Skin of body (tissue), 2 donors: ENCODE data around the gene VEGFA. TPM values are rescaled to one million over a fixed set of nuclear protein-coding genes. Genes with fewer than 3 reads are reported as not detected.

ENCODE experiments used
- DNase-seq: peaks from one replicate; lab custom pipeline; 2025; lab: John Stamatoyannopoulos, UW
- total RNA-seq: library from RNA; depleted of rRNA; stranded (reverse); fragments of >200 nt; gene quantifications from one replicate; pipeline ENCODE4 v1.2.3, GENCODE V29; 2014

The VEGFA gene
- total RNA-seq, 1 donor from 2014 or later: 141 TPM

GRCh38 chr6:43784049-43784855, 14.2 kb downstream of the VEGFA start:
- DNase-seq: no peak

DNA sequence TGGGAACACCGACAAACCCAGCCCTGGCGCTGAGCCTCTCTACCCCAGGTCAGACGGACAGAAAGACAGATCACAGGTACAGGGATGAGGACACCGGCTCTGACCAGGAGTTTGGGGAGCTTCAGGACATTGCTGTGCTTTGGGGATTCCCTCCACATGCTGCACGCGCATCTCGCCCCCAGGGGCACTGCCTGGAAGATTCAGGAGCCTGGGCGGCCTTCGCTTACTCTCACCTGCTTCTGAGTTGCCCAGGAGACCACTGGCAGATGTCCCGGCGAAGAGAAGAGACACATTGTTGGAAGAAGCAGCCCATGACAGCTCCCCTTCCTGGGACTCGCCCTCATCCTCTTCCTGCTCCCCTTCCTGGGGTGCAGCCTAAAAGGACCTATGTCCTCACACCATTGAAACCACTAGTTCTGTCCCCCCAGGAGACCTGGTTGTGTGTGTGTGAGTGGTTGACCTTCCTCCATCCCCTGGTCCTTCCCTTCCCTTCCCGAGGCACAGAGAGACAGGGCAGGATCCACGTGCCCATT, 15.3 kb downstream of the VEGFA start:
- no peak for DNase-seq

- DNase-seq: no peak
Measured at GRCh38 chr6:43785904-43786303, 15.9 kb downstream of the VEGFA start.

DNA sequence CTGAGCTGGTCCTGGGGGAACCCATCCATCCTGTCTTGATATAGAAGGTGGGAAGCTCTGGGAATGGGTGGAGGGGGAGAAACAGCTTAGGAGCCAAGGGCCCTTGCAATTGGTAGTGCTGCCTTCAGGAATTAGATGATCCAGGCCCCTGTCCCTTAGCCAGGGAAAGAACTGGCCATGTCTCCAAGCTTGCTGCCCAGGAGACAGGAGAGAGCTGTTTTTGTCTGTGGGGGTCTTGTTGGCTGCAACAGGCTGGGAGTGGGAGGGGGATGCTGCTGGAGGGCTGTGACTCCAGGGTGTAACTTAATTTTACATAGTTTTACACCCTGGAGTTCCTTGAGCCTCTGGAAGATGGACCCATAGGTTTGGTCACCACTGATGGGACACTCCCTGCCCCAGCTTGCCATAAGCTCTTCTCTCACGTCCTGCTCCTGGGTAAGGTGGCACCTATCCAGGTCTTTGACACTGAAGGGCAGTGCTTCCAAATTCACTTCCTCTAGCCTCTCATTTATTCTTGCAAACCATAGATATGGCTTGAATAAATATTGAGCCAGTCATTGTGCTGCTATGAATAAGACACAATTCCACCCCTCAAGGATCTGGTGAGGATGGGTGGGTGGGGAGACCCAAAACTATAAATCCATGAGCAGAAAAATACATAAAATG, 16.8 kb downstream of the VEGFA start:
- no peak for DNase-seq

DNA sequence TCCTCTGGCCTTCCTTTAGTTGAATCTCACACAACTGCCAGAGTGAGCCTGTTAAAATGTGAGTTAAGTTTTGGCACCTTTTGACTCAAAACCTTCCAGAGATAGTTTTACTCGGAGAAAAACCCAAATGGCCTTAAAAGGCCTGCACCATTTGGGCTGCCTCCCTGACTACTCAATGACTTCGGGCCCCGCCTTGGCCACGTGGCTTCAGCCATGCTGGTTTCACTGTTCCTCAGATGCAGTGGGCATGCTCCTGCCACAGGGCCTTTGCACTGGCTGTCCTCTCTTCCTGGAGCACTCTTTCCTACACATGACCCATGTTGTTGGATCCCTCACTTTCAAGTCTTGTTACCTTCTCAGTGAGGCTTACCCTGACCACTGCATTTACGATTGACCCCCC, 18.3 kb downstream of the VEGFA start:
- no peak for DNase-seq

- no peak for DNase-seq
Measured at GRCh38 chr6:43789447-43789846, 19.4 kb downstream of the VEGFA start.

DNA sequence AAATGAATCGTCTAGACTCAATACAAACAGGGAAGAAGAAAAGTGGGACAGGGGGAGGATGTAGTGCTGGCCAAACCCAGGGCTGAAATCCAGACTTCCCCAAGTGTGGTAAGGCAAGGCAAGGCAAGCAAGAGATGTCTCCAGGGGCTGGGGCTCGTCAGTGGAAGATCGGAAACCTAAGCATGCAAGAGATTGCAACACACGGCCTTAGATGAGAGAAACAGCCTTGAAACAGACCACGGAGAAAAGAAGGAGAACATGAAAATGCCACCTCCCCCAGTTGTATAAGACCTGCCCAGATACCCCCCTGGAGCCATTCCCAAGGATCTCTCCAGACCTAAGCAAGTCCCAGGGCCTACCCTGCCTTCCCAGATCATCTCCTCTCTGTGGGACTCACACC, 20.0 kb downstream of the VEGFA start:
- no peak for DNase-seq

GRCh38 chr6:43791745-43792422, 21.9 kb downstream of the VEGFA start:
- no peak for DNase-seq

DNA sequence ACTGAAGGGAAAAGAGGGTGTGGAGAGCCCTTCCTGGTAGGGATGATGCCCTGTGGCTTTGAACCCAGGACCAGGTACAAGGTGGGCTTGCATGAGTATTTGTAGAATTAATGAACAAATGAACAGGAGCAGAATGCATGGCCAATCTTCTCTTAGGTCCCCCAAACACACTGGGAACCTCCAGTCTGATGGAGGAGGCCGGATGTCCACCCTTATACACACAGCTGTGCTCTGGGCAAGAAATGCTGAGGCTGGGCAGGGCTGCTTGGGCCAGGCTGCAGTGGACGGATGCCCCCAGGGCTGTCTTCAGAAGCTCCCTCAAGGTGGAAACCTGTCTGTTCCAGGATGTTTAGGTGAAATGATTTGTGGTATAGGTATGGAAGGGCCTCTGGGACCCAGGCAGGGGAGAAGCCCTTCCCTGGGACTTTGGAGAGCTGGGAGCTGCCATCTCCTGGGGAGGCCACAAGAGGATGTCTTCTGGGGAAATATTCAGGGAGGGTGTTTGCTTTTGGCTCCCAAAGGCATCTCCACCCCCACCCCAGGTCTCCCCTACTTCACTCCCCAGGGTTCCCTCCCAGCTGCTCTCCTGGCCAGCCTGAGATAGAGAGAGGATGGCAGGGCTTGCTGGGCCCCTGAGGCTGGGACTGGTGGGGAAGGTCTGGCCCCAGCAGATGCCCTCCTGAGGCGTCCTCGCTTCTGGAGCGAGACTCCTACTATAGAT, 23.3 kb downstream of the VEGFA start:
- DNase-seq: no peak

DNA sequence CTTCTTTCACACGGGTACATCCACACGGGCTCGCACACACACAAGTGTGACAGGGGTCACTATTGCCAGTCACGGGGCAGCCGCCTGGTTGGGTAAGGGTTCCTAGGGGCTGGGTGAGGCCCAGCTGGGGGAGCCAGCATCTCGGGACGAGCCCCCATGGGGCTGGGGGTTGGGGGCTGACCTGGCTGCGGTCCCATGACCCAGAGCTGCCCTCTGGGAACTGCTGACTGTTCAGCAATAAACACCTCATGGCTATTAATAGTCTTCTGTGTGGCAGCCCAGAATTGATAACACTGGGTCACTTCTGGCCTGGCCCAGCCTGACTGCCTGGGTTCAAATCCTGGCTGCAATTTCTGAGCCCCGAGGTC, 23.8 kb downstream of the VEGFA start:
- no peak for DNase-seq

- no peak for DNase-seq
Measured at GRCh38 chr6:43795421-43795820, 25.4 kb downstream of the VEGFA start.

DNA sequence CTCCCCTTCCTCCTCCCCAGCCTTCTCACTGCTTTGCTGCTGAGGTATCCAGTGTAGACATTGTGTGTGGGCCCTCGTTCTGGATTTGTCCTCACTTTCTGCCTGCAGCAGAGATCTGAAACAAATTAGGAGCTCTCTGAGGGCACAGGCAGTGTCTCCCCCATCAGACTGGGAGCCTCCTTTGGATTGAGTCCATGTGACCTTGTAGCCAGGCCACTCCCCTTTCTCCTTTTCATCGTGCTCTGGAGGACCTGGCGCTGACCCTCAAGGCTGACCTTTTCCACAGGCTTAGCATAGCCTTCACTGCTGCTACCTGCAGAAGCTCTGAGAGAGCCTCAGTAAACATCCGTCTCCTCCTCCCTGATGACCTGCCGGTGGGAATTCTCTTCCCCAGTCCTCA, 26.2 kb downstream of the VEGFA start:
- no peak for DNase-seq

DNA sequence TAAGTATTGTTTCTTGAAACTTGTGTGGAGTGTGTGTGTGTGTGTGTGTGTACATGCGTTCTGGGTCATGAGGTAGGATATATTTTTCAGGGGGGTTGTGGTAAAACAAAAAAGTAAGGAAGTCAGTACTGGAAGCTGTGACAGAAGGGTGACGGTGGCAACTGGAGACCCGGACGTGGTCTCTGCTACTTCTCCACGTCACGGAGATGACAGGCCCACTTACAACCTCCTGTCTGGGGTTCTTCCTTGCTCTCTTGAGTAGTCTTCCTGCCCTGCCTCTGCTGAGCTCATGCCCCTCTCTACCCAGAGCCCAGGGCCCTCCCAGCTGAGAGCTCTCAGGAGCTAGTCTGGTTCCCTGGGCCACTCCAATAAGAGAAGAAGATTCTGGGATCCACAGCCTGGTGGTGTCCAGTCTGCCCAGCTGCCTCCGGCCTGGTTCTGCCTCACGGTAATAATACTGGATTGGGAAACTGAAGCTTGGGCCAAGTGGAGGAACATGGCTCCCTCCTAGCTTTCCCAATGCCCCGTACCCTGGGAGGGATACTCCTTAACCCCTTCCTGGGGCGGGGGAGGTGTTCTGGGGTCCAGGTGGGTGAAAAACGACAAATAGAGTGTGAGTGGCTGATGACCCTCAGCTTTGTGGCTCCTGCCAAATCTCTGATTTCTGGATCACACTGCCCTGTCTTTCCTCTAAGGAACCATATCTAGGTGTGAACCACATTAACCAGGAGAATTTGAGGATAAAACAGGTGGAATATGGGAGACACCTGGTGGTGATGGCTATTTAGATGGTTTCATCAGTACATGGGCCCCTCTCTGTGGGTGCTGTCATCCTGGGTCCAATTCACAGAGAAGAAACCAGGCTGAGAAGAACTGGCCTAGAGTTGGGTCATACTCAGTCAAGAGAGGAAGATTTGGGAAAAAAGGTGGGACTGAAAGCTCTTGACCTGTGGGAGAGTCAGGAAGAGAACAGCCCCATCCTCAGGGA, 27.2 kb downstream of the VEGFA start:
- DNase-seq: no peak

DNA sequence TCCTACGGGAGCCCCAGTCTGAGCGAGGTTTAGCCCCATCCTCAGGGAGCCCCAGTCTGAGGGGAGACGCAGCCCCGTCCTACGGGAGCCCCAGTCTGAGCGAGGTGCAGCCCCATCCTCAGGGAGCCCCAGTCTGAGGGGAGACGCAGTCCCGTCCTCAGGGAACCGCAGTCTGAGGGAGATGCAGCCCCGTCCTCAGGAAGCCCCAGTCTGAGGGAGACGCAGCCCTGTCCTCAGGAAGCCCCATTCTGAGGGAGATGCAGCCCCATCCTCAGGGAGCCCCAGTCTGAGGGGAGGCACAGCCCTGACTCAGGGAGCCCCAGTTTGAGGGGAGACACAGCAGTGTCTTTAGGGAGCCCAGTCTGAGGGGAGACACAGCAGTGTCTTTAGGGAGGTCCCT, 27.9 kb downstream of the VEGFA start:
- DNase-seq: no peak

- DNase-seq: no peak
Measured at GRCh38 chr6:43798688-43799444, 28.9 kb downstream of the VEGFA start.

- DNase-seq: no peak
Measured at GRCh38 chr6:43799551-43800297, 29.7 kb downstream of the VEGFA start.

DNA sequence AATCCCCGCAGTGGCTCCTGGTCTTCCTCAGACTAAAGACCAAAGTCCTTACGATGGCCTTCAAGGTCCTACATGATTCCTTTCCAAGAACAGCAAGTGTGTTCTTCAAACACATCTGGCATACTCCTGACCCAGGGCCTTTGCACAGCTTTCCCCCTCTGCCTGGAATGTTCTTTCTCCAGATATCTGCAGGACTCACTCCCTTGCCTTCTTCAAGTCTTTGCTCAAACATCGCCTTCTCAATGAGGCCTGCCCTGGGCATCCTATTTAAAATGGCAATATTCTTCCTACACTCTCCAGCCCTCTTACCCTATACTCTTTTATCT, 30.2 kb downstream of the VEGFA start:
- no peak for DNase-seq

DNA sequence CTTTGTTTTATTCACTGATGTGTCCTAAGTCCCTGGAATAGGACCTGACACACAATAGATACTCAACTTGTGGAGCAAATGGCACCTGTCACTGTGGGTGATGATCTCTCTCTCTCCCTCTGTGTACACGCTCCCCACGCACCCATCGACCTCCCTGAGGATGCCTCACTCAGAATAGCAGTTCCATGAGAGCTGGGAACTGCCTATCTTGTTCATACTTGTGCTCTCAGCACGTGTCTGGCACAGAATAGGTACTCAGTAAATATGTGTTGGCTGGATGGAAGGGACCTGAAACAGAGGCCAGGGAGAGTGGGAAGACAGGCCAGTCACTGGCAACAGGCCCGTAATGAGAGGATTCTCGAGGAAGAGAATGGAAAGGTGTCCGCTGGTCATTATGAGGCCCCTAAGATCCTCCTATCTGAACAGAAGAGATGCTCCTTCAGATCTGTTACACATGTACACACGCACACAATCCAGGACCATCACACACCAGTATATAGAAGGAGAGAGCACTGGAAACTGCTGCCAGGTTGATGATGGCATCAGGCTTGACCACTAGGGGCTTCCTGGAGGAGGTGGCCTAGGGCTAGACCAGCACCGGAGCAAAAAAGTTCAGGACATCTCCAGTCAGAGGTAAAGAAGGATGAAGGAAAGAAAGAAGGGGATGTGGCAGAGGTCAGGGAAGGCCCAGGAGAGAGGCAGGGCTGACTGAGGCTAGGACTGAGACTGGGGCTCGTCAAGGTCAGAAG, 30.9 kb downstream of the VEGFA start:
- no peak for DNase-seq
